ENCODE results near the gene NT5C1A. TPM values are rescaled to one million over a fixed set of nuclear protein-coding genes. Genes with fewer than 3 reads are reported as not detected.

Gene NT5C1A
- total RNA-seq, 1 donor from 2014 or later, result not detected

DNA sequence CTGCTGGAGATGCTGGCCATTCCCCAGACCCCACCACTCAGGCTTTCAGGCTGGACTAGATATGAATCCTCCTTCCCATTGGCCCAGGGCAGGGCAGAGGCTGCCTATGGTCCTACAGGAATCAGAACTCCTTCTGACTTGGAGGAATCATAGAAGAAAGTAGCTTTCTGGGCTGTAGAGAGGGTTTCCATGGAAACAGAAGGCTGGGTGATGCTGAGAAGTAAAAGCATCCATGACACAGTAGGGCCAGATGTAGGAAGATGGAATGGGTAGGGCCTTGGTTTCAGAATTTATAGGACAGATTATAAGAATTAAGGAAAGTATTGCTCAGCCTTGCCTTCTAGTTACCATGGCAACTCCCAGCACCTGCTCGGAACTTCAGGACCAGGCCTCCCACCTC lies 9.0 kb downstream of the NT5C1A start:
- no peak for DNase-seq (ENCODE audit: low read depth in 2 of 2)

DNA sequence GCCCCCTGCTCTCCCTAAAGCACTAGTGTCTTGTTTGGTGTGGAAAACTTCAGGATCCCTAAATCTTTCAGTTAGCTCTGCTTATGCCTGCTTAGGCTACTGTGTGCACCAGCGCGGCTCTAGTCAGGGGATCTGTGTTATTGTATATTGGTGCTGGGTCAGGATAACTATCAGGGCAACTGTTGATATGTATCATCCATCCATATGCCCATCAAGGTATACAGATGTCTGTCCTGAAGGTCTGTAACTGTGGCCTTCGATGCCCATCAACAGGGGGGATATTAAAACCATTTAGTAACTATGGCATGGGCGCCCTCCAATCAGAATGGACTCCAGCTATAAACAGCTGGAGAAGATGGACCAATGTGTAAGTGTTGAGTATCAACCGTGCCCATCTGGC lies 12.4 kb downstream of the NT5C1A start:
- DNase-seq (ENCODE audit: low read depth in 2 of 2), result no peak

DNA sequence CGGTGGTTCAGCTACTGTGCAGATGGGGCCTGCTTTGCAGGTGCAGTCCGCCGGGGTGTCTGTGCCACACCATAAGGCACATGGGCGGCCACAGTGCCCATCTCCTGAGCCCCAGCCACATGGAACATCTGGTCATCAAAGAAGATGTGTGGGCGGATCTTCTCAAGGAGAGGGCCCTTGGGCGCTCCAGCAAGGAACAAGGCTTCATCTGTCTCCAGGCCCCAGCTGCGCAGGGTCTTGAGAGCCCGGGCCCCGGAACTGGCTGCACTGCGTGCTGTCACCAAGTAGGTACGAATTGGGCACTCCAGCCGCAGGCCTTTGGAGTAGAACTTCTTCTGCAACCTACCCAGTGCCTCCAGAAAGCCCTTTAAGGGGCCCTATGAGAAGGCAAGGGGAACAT lies 12.8 kb downstream of the NT5C1A start:
- no peak for DNase-seq (ENCODE audit: low read depth in 2 of 2)

GRCh38 chr1:39657923-39658485 lies 13.9 kb downstream of the NT5C1A start:
- DNase-seq (ENCODE audit: low read depth in 2 of 2), result peak; percentile 62 to 68

GRCh38 chr1:39657402-39657801 lies 14.5 kb downstream of the NT5C1A start:
- no peak for DNase-seq (ENCODE audit: low read depth in 2 of 2)

GRCh38 chr1:39656391-39656790 lies 15.5 kb downstream of the NT5C1A start:
- no peak for DNase-seq (ENCODE audit: low read depth in 2 of 2)

DNA sequence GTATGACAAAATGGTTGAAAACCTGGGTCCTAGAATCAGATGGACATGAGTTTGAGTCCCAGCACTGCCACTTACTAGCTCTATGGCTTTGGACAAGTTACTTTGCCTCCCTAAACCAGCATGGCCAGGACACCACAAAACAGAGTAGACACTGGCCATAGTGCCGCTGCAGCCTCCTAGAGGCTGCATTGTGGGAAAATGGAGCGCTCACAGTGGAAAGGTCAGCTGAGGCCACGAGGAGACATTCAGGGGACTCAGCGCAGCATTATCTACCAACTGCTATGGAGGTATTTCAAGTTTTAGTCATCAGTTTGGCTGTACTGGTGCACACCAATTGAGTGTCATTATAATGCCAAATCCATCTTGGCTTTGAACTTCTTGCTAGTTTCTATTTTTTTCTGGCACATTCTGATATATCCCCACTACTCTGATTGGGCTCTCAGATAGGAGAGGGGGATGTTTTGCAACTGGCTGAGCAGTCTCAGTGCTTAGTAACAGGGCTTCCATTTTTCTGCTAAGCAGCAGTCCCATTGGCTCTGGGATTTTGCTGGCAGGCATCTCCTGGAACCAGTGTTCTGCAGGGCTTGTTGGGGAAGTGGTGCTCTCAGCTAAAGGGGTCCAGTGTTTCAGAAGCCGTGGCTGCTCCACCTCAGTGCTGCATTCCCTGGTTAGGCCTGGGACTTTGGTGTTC lies 16.2 kb downstream of the NT5C1A start:
- DNase-seq (ENCODE audit: low read depth in 2 of 2), result no peak

DNA sequence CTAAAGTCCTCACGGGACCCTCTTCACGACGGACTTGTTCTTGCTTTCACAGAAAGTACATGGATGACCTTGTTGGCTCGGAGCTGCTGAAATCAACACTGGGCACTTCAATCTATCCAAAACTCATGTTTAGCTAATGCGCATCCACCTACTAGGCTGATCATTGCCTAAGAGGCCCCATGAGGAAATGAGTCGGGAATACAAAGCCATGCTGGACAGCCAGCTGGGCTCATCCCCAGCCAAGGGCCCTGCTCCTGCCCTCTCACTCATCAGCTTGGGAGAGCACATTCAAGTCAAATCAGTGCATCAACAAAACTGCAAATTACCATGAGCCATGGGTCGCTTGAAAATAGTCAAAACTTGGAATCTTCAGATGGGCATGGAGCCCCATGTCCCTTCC lies 17.6 kb downstream of the NT5C1A start:
- no peak for DNase-seq (ENCODE audit: low read depth in 2 of 2)

DNA sequence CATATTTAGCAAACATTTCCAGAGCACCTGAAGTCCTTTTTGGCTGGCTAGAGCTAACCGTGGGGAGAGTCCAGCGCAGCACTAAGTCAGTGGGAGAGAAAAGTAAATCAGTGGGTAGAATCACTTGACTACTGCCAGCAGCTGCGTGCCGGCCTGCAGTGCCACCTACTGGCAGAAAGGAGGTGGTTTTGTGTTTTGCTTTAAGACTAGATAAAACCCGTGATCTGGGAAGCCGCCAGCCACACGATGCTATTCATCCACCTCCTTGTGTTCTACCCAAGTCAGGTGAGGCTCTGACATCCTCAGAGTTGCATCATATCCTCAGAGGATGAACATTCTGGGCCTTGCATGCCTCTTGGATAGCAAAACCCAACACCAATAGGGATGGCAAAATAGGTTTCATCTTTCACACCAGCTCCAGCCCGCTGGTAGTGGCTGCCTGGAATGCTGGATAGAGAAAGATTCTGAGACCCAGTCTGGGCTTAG lies 18.3 kb downstream of the NT5C1A start:
- DNase-seq (ENCODE audit: low read depth in 2 of 2), result peak; percentile 78 to 87

DNA sequence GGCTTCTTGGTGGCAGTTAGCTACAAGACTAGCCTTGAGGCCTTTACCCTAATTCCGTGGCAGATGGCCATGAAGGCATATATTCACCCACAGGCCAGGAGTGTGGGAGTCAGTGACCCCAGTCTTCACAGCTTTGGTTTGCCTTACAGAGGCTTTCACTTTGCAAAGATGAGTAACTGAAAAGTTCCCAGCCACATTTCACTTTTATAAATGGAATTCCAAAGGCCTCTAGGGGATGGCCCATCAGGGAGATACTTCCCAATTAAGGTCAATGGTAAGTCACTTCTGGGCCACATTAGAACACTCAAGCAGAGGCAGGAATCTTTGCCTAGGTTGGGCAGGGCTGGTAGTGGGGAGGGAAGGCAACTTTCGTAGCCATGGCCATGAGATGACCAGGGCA lies 19.4 kb downstream of the NT5C1A start:
- DNase-seq (ENCODE audit: low read depth in 2 of 2), result no peak

DNA sequence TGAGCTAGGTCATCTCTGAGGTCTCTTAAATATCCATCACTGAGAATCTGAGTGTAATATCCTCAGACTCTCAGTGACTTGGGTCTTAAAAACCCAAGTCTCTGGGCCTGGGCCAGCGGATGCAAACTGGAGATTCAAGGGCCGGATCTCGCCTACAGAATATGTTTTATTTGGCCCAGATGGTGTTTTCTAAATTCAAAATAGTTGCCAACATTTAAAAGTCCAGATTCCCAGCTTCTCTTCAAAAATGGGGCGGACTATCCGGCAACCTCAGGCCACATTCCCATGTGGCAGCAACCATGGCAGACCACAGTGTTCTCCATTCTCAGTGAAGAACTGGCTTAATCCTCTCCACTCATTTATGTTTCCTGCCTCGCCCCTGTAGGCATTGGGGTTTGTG lies 19.8 kb downstream of the NT5C1A start:
- no peak for DNase-seq (ENCODE audit: low read depth in 2 of 2)

DNA sequence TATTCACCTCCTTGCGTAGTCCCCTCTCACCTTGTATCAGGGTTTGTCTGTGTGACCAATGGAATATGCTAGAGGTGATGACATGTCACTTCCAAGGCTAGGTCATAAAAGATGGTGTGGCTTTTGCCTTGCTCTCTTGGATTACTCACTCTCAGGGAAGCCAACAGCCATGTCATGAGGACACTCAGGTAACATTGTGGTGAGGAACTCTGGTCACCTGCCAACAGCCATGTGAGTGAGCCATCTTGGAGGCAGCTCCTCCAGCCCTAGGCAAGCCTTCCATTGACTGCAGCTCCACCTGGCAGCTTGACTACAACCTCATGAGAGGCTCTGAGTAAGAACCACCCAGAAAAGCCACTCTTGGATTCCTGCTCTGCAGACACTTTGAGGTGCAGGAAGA lies 21.5 kb downstream of the NT5C1A start:
- no peak for DNase-seq (ENCODE audit: low read depth in 2 of 2)

DNA sequence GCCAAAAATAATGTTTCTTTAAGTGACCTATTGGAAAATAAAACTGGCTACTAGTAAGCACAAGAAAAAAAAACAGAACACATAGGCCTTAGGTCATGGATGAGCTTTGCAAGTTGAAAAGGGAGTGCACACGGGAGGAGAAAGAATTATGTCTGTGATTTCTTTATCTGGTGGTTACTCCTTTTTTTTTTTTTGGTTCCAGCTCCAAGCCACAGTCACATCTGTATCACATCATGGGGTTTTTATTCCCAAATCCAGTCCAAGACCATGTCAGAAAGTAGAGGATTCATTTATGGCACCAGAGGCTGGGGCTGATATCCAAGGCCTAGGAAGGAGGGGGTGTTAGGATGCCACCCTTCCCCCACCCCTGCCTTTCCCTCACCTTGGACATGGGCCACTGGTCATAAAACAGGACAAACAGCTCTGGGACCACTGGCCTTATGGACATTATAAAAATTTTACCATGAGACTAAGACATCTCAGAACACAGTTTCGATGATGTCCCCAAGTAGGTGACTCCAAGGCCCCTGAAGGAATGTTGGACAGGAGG lies 22.2 kb downstream of the NT5C1A start:
- DNase-seq (ENCODE audit: low read depth in 2 of 2), result no peak

- no peak for DNase-seq (ENCODE audit: low read depth in 2 of 2)
These were observed 23.4 kb downstream of the NT5C1A start for GRCh38 chr1:39648496-39648895.

DNA sequence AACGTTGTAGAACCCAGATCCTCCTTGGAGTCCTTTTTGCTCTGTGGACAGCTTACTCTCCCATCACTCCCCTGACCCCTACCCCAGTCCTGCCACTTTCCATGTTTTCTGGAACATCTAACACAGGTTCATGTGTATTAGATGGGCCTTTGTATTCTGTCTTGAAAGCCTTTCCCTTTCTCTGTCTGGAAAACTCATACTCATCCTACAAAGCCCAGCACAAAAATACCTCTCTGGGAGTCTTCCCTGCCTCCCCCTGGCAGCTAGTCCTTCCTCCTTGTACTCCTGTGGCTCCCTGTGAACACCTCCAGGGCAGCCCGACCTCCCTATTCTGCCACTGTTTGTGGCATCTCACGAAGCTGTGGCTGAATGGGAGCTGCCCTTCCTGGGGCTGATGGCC lies 24.7 kb downstream of the NT5C1A start:
- no peak for DNase-seq (ENCODE audit: low read depth in 2 of 2)

DNA sequence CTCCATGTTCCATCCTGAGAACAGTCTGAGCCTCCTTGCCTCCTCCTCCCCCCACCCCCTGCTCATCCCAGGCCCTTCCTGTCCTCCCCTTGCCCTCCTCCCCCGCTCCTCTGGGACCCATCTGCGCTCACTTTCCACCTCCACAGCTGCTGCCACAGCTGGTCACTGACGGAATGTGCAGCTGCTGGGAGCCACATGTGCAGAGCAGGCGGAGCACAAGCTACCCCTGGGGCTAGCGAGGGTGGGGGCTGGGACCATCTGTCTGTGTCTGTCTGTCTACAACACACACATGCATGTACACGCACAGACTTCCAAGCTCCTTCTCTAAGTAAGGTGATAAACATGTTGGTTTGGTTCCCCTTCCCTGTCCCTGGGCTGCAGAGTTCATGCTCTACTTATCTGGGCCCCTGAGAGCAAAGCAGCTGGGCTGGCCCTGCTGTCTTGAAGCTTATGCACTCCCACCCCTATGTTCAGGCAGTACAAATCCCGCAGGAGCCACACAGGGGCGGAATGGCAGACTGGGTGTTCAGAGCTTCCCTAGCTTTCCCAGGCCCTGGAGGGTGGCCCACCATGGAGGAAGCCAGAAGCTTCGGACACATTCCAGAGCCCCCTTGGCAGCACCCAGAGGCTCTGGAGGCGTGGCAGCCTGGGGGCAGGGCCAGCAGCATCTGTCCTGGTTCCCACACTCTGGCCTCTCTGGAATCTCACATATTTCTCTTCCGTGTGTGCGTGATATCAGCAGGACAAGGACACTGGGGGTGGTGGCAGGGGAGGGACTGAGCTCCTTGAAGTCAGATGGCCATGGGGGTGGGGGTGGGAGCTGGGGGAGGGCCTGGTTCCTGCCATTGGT lies 25.4 kb downstream of the NT5C1A start:
- no peak for DNase-seq (ENCODE audit: low read depth in 2 of 2)

GRCh38 chr1:39645411-39646043 lies 26.4 kb downstream of the NT5C1A start:
- DNase-seq (ENCODE audit: low read depth in 2 of 2), result no peak

GRCh38 chr1:39643705-39644104 lies 28.2 kb downstream of the NT5C1A start:
- DNase-seq (ENCODE audit: low read depth in 2 of 2), result no peak

DNA sequence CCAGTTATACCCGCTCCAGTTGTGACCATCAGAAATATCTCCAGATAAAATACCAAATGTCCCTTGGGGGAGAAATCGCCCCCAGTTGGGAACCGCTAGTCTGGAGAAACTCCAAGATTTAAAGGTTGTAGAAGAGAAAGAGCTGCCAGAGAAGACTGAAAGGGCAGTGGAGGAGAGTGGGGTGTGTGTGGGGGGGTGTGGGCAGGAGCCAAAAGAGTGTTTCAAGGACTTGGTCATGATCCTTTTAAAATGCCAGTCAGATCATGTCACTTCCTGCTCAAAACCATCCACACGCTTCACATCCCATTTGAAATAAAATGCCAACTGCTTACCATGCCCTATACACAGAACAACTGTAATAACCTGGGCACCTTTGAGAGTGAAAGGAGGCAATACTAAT lies 29.1 kb downstream of the NT5C1A start:
- DNase-seq (ENCODE audit: low read depth in 2 of 2), result no peak

- no peak for DNase-seq (ENCODE audit: low read depth in 2 of 2)
These were observed 31.0 kb downstream of the NT5C1A start for GRCh38 chr1:39640861-39641260.

DNA sequence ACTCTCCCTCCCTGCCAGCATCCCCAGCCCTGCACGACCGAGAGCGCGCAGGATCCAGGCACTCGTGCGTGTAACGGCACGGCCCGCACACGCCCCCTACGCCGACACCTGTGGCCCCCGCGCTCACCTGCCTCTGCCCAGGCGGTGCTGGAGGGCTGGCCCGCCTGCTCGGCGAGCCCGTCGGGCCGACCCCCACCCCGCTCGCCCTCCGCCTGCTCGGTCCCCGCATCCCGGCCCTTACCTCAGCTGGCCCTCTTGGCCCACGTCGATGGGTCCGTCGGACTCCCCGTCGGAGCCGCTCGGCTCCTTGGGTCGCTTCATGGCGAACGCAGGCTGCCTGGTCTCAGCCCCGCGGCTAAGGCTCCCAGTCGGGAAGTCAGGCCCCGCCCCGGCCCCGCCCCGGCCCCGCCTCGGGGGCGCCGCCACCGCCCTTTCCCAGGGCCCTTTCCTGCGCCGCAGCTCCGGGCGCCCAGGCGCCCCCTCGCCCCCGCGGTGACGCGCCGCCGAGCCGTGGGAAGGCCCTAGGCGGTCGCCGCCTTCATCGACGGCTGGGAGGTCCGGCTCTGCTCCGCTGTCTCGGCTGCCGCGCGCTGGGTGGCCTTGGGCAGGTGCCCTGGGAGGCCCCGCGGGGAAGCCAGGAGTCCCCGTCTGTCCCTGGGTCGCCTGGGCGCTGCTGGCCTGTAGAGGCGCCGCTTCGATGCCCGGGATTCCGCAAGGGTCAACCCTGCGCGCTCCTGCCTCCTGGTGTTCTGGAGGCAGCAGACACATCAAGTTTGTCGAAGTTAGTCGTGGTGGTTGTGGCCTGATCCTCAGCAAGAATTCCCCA lies 32.4 kb downstream of the NT5C1A start, which contains the start of gene HEYL:
Gene HEYL, minus strand, starts transcription at position 339 of the 826 bp plus-strand sequence. Its CDS starts 18 bp downstream, at position 321.
- peak; percentile 15 to 43 for DNase-seq (ENCODE audit: low read depth in 2 of 2)
